ENCODE data around the gene CENPO. TPM values are rescaled to one million over a fixed set of nuclear protein-coding genes. Genes with fewer than 3 reads are reported as not detected.

The CENPO gene
- total RNA-seq, 1 experiment from 2014 or later, result 39.3 TPM

- Histone ChIP-seq H3K4me1 (ENCODE audit: control insufficient read depth, insufficient read depth, low read length) (no peaks in the 10 kb centered on the region), H3K4me3 (ENCODE audit: low read depth in 2 of 2, low read length in 2 of 2) (no peak overlapping the region), H3K36me3 (ENCODE audit: control insufficient read depth, insufficient read depth, low read length) (no peaks in the 10 kb centered on the region), H3K27me3 (ENCODE audit: control insufficient read depth, insufficient read depth, low read length) (no peaks in the 10 kb centered on the region), H3K27ac (ENCODE audit: low read length) (no peak overlapping the region), H3K9me3 (ENCODE audit: control insufficient read depth, insufficient read depth, low read depth, low read length) (no peaks in the 10 kb centered on the region)
- no peak for TF ChIP-seq SIN3A (IDR thresholded peaks at IDR 0.05; ENCODE audit: borderline replicate concordance, insufficient read depth, low read depth, low read length)
- no peak for TF ChIP-seq CTCF (IDR thresholded peaks at IDR 0.05)
- TF ChIP-seq TCF7L2 (IDR thresholded peaks at IDR 0.05; ENCODE audit: low read depth, low read length), result no peak
- no peak for TF ChIP-seq POLR2AphosphoS5 (IDR thresholded peaks at IDR 0.05; ENCODE audit: low read depth, low read length)
- no peak for TF ChIP-seq REST (IDR thresholded peaks at IDR 0.05; ENCODE audit: insufficient read depth in 1 of 2, low read depth in 2 of 2, low read length in 1 of 2)
- ChIA-PET CTCF (no interaction called here), POLR2A (no interaction called here)
- DNase-seq (ENCODE audit: low read depth, low spot score), result no peak
- in situ Hi-C loops (cut with HindIII; ENCODE audit: low pct_unique_long_range_greater_than_20kb, low sequenced_read_pairs), result no loop called here
- no peak for ATAC-seq
- BruUV-seq (replicated peaks), result no TSS peak
- intact Hi-C loops (cut with micrococcal nuclease; ENCODE audit: unreplicated experiment), result no loop called here
Measured at GRCh38 chr2:24744356-24744755, 48.9 kb upstream of the CENPO start.

- intact Hi-C loops (cut with micrococcal nuclease; ENCODE audit: unreplicated experiment), result no loop called here
- H3K36me3 ChIP-seq (ENCODE audit: control insufficient read depth, insufficient read depth, low read length), result no peaks in the 10 kb centered on the region
- CTCF ChIA-PET, result no interaction called here
Measured at GRCh38 chr2:24745825-24746224, 47.4 kb upstream of the CENPO start.

More at GRCh38 chr2:24745825-24746224, 47.4 kb upstream of the CENPO start:
- TF ChIP-seq TCF7L2 (IDR thresholded peaks at IDR 0.05; ENCODE audit: low read depth, low read length) (no peak), CTCF (IDR thresholded peaks at IDR 0.05) (no peak), REST (IDR thresholded peaks at IDR 0.05; ENCODE audit: insufficient read depth in 1 of 2, low read depth in 2 of 2, low read length in 1 of 2) (no peak), POLR2AphosphoS5 (IDR thresholded peaks at IDR 0.05; ENCODE audit: low read depth, low read length) (no peak), SIN3A (IDR thresholded peaks at IDR 0.05; ENCODE audit: borderline replicate concordance, insufficient read depth, low read depth, low read length) (no peak)
- H3K4me1 ChIP-seq (ENCODE audit: control insufficient read depth, insufficient read depth, low read length), result no peaks in the 10 kb centered on the region
- DNase-seq (ENCODE audit: low read depth, low spot score) (no peak), ATAC-seq (no peak)
- in situ Hi-C loops (cut with HindIII; ENCODE audit: low pct_unique_long_range_greater_than_20kb, low sequenced_read_pairs), result no loop called here
- H3K27ac ChIP-seq (ENCODE audit: low read length), result no peak overlapping the region
- BruUV-seq (replicated peaks), result no TSS peak
- no peaks in the 10 kb centered on the region for H3K27me3 ChIP-seq (ENCODE audit: control insufficient read depth, insufficient read depth, low read length)
- no peaks in the 10 kb centered on the region for H3K9me3 ChIP-seq (ENCODE audit: control insufficient read depth, insufficient read depth, low read depth, low read length)
- POLR2A ChIA-PET, result no interaction called here
- H3K4me3 ChIP-seq (ENCODE audit: low read depth in 2 of 2, low read length in 2 of 2), result no peak overlapping the region
